GM23338 (cell line): ENCODE data around the gene RAP1GAP. TPM values are rescaled to one million over a fixed set of nuclear protein-coding genes. Genes with fewer than 3 reads are reported as not detected.

Experiments
- ATAC-seq: fragments of 200-7000 bp; cut with Tn5 transposase; 3 replicates; pipeline ENCODE4 v1.9.1; 2020
- DNase-seq: peaks from one replicate; pipeline ENCODE4 v3.0.0-alpha.2; 2015; ENCODE audit warnings: low spot score
- H2AFZ ChIP-seq: fragments of 200-600 bp; sonication (generic); 2 replicates; pipeline ENCODE4 v1.8.0; 2016; ENCODE audit warnings: antibody characterized with exemption, mild to moderate bottlenecking, moderate library complexity
- H3F3A ChIP-seq: fragments of 200-600 bp; sonication (generic); replicated peaks from 2 replicates; pipeline ENCODE4 v1.8.0; 2017; ENCODE audit warnings: antibody characterized with exemption, mixed run types, low read depth
- H3K27ac ChIP-seq: fragments of 200-600 bp; sonication (generic); 2 replicates; pipeline ENCODE4 v1.6.1; 2016; ENCODE audit warnings: low read depth
- H3K27me3 ChIP-seq: fragments of 200-600 bp; sonication (generic); 2 replicates; pipeline ENCODE4 v1.8.0; 2016; ENCODE audit warnings: mild to moderate bottlenecking, mixed run types, moderate library complexity; ENCODE audit not compliant: insufficient read depth
- H3K36me3 ChIP-seq: fragments of 200-600 bp; sonication (generic); 2 replicates; pipeline ENCODE4 v1.8.0; 2016; ENCODE audit warnings: mild to moderate bottlenecking; ENCODE audit not compliant: insufficient read depth
- H3K4me1 ChIP-seq: fragments of 200-600 bp; sonication (generic); 2 replicates; pipeline ENCODE4 v1.8.0; 2016; ENCODE audit warnings: mild to moderate bottlenecking, moderate library complexity; ENCODE audit not compliant: insufficient read depth
- H3K4me2 ChIP-seq: fragments of 200-600 bp; sonication (generic); 2 replicates; pipeline ENCODE4 v1.7.1; 2017; ENCODE audit warnings: mixed run types
- H3K4me3 ChIP-seq: fragments of 200-600 bp; sonication (generic); 2 replicates; pipeline ENCODE4 v1.6.1; 2016; ENCODE audit warnings: mixed run types
- H3K79me2 ChIP-seq: fragments of 200-600 bp; sonication (generic); replicated peaks from 2 replicates; pipeline ENCODE4 v1.8.0; 2017; ENCODE audit warnings: mild to moderate bottlenecking; ENCODE audit not compliant: insufficient read depth
- H3K9me2 ChIP-seq: fragments of 200-600 bp; sonication (generic); 2 replicates; pipeline ENCODE4 v1.8.0; 2017; ENCODE audit not compliant: insufficient read depth
- H4K20me1 ChIP-seq: fragments of 200-600 bp; sonication (generic); replicated peaks from 2 replicates; pipeline ENCODE4 v1.8.0; 2017; ENCODE audit warnings: mild to moderate bottlenecking; ENCODE audit not compliant: insufficient read depth
- H3K27ac Mint-ChIP-seq: 2 replicates; pipeline ENCODE4 v1.8.0; 2020; ENCODE audit warnings: inconsistent platforms, mild to moderate bottlenecking, moderate library complexity, mixed read lengths
- H3K27me3 Mint-ChIP-seq: 3 replicates; pipeline ENCODE4 v1.8.0; 2022; ENCODE audit warnings: low read depth, mild to moderate bottlenecking, moderate library complexity, mixed read lengths, inconsistent platforms; ENCODE audit not compliant: insufficient read depth, poor library complexity
- H3K36me3 Mint-ChIP-seq: 3 replicates; pipeline ENCODE4 v1.8.0; 2021; ENCODE audit warnings: low read depth, mild to moderate bottlenecking, inconsistent platforms, moderate library complexity, mixed read lengths
- H3K4me1 Mint-ChIP-seq: 3 replicates; pipeline ENCODE4 v1.8.0; 2020; ENCODE audit warnings: mild to moderate bottlenecking, inconsistent platforms, mixed read lengths
- H3K4me3 Mint-ChIP-seq: 3 replicates; pipeline ENCODE4 v1.8.0; 2021; ENCODE audit warnings: moderate library complexity, mild to moderate bottlenecking, inconsistent platforms, mixed read lengths
- H3K9me3 Mint-ChIP-seq: 3 replicates; pipeline ENCODE4 v1.8.0; 2020; ENCODE audit warnings: moderate library complexity, mild to moderate bottlenecking, inconsistent platforms, mixed read lengths
- CREB1 ChIP-seq: fragments of 250-450 bp; sonication (Bioruptor Pico); IDR thresholded peaks from 2 replicates; pipeline ENCODE4 v1.5.0; 2020; ENCODE audit warnings: low read depth, mild to moderate bottlenecking, moderate library complexity
- EZH2 ChIP-seq: fragments of 200-600 bp; sonication (generic); IDR thresholded peaks from one replicate; pipeline ENCODE4 v1.8.0; 2017; ENCODE audit warnings: antibody characterized with exemption, mild to moderate bottlenecking, low read depth; ENCODE audit not compliant: unreplicated experiment
- EZH2phosphoT487 ChIP-seq: fragments of 200-600 bp; sonication (generic); IDR thresholded peaks from one replicate; pipeline ENCODE4 v1.8.1; 2018; ENCODE audit warnings: antibody characterized with exemption; ENCODE audit not compliant: unreplicated experiment
- JUNB ChIP-seq: IDR thresholded peaks from one replicate; pipeline ENCODE4 v1.6.1; 2016; ENCODE audit warnings: antibody characterized with exemption; ENCODE audit not compliant: unreplicated experiment
- POLR2AphosphoS5 ChIP-seq: IDR thresholded peaks from 2 replicates; pipeline ENCODE4 v1.6.1; 2016; ENCODE audit warnings: antibody characterized with exemption, low read depth
- STAT1 ChIP-seq: IDR thresholded peaks from one replicate; pipeline ENCODE4 v1.6.1; 2016; ENCODE audit warnings: antibody characterized with exemption; ENCODE audit not compliant: unreplicated experiment
- ZNF331 ChIP-seq: fragments of 250-450 bp; sonication (Bioruptor Pico); IDR thresholded peaks from 2 replicates; pipeline ENCODE4 v1.5.0; 2020; ENCODE audit warnings: low read depth, mild to moderate bottlenecking, moderate library complexity
- ZNF462 ChIP-seq: fragments of 250-450 bp; sonication (Bioruptor Pico); IDR thresholded peaks from 2 replicates; pipeline ENCODE4 v1.5.0; 2020; ENCODE audit warnings: mild to moderate bottlenecking, moderate library complexity
- polyA plus RNA-seq: library from polyadenylated mRNA; unstranded; fragments of >200 nt; fragmentation: Nextera tagmentation; extraction: Ambion mirVana; gene quantifications from 2 replicates; pipeline ENCODE4 v1.2.1, GENCODE V29; 2016
- total RNA-seq: library from RNA; depleted of rRNA; stranded (reverse); fragments of >200 nt; shearing (Covaris generic); gene quantifications from 2 replicates; pipeline ENCODE4 v1.2.3, GENCODE V29; 2014
- TF ChIP-seq, protein P1 (sequence below): IDR thresholded peaks from 2 replicates; pipeline ENCODE4 v1.6.1; 2016; ENCODE audit warnings: antibody characterized with exemption

The RAP1GAP gene
- total and polyA plus RNA-seq, 2 experiments from 2014 or later: 4.3 to 6.6 TPM

DNA sequence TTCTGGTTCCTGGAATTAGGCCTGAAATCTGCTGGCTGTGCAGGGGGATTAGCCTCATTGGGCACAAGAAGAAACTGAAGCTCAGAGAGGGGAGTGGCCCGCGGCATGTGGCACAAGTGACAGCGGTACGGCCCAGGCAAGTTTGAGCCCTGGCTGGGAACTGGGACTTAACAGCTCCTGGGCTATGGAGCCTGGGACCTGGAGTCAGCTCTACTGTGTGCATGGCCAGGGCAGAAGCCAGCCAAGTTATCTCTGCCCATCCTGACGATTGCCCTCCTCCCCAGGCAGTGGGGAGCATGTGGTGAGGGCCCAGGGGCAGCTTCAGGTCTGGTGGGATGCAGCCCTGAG, 98.7 kb downstream of the RAP1GAP start:
- H2AFZ ChIP-seq: no peak overlapping the region
- H3K4me1 Mint-ChIP-seq: peaks cover 8% of the 10 kb centered on the region
- H3K4me2 ChIP-seq: no peak overlapping the region
- no peaks in the 10 kb centered on the region for H3K9me3 Mint-ChIP-seq
- peaks cover 24% of the 10 kb centered on the region for H3K36me3 Mint-ChIP-seq
- 0 out of 2 replicates have a peak, but pooled peaks cover 3% of the 10 kb centered on the region for H4K20me1 ChIP-seq
- no peaks in the 10 kb centered on the region for H3F3A ChIP-seq
- H3K27me3 ChIP-seq: no peaks in the 10 kb centered on the region
- no peak overlapping the region for H3K4me3 Mint-ChIP-seq
- peaks cover 14% of the 10 kb centered on the region for H3K27me3 Mint-ChIP-seq
- no peaks in the 10 kb centered on the region for H3K79me2 ChIP-seq
- TF ChIP-seq CREB1 (CRISPR knock-in tag) (no peak), STAT1 (no peak)
- no peak overlapping the region for H3K4me3 ChIP-seq
- H3K4me1 ChIP-seq: peaks cover 6% of the 10 kb centered on the region; the same call in 1 of the 2 replicates
- DNase-seq (no peak), ATAC-seq (no peak)
- no peaks in the 10 kb centered on the region for H3K9me2 ChIP-seq
- no peak overlapping the region for H3K27ac Mint-ChIP-seq
- no peak overlapping the region for H3K27ac ChIP-seq
- no peaks in the 10 kb centered on the region for H3K36me3 ChIP-seq

DNA sequence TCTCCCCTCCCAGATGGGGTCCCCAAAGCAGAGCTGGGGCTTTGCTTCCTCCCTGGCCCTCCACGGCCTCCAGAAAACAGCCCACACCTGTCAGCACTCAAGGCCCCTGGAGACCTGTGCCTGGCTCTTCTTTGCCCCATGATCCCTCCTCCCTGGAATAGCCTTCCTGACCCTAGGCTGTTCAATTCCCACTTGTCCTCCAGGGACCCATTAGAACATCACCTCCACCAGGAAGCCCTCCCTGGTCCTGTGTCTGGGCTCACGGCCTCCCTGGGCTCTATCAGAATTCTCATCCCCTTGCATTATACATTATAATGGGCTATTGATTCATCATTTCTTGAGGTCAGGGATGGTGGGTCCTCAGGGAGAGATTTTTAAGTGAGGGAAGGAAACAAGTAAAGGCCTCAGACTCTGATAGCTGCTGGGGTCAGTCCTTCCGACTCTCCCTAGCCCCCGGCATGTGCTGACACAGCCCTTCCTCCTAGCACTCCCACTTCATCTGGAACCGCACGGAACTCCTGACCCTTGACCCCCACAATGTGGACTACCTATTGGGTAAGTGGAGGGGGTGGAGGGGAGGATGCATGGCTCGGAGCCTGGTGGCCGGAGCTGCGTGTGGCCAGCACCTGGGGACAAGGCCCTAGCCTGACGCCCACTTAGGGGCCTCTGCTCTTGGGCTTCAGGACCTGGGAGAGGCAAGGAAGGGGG, 99.2 kb downstream of the RAP1GAP start:
- H3K9me2 ChIP-seq: no peaks in the 10 kb centered on the region
- H3F3A ChIP-seq: no peaks in the 10 kb centered on the region
- no peak overlapping the region for H3K4me2 ChIP-seq
- H3K27ac Mint-ChIP-seq: no peak overlapping the region
- peaks cover 6% of the 10 kb centered on the region; the same call in 1 of the 2 replicates for H3K4me1 ChIP-seq
- no peaks in the 10 kb centered on the region for H3K9me3 Mint-ChIP-seq
- DNase-seq (no peak), ATAC-seq (no peak)
- no peak overlapping the region for H3K4me3 Mint-ChIP-seq
- 0 out of 2 replicates have a peak, but pooled peaks cover 3% of the 10 kb centered on the region for H4K20me1 ChIP-seq
- H3K4me1 Mint-ChIP-seq: peaks cover 8% of the 10 kb centered on the region
- no peaks in the 10 kb centered on the region for H3K27me3 ChIP-seq
- H3K4me3 ChIP-seq: no peak overlapping the region
- H3K79me2 ChIP-seq: no peaks in the 10 kb centered on the region
- no peak for TF ChIP-seq JUNB
- TF ChIP-seq STAT1: no peak
- TF ChIP-seq POLR2AphosphoS5: no peak
- no peak for TF ChIP-seq ZNF462
- TF ChIP-seq EZH2: no peak
- TF ChIP-seq, protein P1, sequence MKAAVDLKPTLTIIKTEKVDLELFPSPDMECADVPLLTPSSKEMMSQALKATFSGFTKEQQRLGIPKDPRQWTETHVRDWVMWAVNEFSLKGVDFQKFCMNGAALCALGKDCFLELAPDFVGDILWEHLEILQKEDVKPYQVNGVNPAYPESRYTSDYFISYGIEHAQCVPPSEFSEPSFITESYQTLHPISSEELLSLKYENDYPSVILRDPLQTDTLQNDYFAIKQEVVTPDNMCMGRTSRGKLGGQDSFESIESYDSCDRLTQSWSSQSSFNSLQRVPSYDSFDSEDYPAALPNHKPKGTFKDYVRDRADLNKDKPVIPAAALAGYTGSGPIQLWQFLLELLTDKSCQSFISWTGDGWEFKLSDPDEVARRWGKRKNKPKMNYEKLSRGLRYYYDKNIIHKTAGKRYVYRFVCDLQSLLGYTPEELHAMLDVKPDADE: no peak
- TF ChIP-seq ZNF331 (CRISPR knock-in tag): no peak
- no peak for TF ChIP-seq CREB1 (CRISPR knock-in tag)
- no peak for TF ChIP-seq EZH2phosphoT487
- peaks cover 24% of the 10 kb centered on the region for H3K36me3 Mint-ChIP-seq
- no peak overlapping the region for H2AFZ ChIP-seq
- H3K36me3 ChIP-seq: no peaks in the 10 kb centered on the region
- peaks cover 14% of the 10 kb centered on the region for H3K27me3 Mint-ChIP-seq
- H3K27ac ChIP-seq: no peak overlapping the region
